Dedifferentiated amniotic fluid mesenchymal stem cell (primary cell): Measurements from ENCODE around the gene FASTKD2.

Source experiments
- DNase-seq: peaks from one replicate; pipeline ENCODE4 v3.0.0-alpha.2; 2016; ENCODE audit errors: extremely low spot score

Gene FASTKD2

DNA sequence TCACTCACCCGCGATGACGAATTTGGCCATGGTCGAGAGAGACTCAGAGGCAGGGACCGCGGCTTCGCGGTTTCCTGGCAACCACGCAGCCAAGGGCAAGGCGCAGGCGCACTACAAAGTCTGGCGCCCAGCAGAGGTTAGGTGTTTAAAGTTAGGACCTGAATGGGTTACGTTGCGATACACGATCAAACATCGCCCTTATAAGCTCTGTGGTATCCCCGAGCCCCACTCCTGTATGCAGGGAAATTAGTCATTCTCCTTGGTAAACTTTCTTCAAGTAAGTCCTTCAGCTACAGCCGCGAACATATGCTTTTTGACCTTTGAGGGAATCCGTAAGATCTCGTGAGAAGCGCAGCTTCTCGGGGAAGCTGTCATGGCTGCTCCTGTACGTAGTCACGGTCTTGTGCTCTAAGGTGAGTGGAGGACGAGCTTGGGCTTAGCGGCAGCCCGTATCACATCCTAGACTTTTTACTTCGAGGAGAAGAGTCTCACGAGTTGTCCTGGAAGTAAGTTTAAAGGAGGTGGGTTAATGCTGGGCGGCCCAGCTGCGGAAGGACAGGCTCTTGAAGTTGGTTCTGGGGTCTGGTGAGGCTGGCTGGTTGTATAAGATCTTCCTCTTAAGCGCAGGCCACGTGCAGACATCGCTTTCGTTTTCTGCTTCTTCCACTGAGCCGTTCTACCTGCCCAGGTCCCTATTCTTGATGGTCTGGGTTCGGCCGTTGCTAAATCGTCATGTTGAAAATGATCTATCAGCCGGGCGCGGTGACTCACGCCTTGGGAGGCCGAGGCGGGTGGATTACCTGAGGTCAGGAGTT, at the start of gene FASTKD2, which contains the start of gene MDH1B:
FASTKD2 (plus strand) TSS at position 365 of the 815 bp plus-strand sequence. CDS start 1,088 bp downstream, outside the sequence.
MDH1B (minus strand) TSS at position 87 of the 815 bp plus-strand sequence; CDS start at position 30, 57 bp downstream.
- DNase-seq: peak; percentile 93

DNA sequence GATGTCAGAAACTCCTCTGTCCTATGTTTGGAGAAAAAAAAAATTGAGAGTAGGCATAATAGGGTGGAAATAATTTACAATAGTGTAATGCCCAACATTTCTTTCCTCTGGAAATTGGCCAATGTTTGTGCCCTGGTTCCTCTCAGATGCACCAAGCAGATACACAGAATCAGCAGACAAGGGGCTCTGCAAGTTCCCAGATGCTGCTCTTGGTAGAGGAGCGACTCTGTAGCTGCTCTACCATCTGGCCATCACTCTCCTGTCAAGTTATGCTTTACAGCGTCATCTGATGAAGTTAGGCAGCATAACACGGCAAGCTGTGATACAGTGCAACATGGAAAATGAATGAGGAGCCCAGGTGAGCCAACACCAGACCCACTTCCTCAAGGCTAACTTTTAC, 48.8 kb upstream of the FASTKD2 start:
- no peak for DNase-seq

DNA sequence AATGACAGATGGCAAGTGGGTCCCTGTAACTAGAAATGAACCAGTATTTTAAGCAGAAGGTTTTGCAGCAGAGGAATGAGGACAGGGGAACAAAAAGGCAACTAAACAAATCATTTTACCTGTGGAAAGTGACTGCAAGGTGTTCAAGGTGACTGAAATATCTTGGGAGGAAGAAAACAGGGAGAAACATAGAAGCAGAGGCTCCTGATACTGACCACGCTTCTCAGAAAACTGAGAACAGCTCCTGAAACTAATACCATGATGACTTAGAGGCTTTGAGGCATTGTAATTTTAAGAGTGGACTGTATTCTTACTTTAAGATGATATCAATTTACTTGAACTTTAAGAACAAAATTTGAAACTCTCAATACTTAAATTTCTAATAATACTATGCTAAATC, 47.1 kb upstream of the FASTKD2 start, which contains the start of gene DYTN:
DYTN (minus strand) TSS at position 101 of the 400 bp plus-strand sequence. CDS start 117 bp downstream, outside the sequence.
- DNase-seq: no peak

DNA sequence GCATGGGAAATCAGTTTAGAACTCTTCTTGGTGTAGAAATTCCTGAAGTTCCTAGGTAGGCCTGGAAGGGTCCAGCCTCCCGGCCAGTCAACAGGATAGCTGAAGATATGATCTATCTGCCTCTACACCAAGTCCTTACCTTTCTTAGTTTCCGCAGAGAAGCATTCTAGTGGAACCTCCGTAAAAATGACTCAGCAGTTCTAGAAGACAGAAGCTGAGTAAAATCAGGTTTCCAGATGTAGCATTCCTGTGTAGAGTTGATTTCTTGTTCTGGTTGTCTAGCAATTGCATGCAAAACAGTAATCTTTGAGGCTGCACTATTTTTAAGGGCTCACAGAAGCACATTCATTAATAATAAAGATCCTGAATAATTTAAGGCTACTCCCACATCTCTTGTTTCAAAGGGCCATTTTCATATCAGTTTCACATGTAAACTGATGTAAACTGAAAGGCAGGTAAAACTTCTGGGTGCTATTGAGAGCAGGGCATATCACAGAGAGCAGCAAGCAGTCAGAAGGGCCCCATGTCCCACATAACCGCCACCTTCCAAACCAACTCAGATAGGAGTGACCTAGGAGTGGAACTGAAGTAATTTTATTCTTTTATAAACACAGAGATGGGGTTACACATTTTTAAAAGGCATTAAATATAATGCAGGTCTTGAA, 44.0 kb upstream of the FASTKD2 start:
- DNase-seq: no peak

DNA sequence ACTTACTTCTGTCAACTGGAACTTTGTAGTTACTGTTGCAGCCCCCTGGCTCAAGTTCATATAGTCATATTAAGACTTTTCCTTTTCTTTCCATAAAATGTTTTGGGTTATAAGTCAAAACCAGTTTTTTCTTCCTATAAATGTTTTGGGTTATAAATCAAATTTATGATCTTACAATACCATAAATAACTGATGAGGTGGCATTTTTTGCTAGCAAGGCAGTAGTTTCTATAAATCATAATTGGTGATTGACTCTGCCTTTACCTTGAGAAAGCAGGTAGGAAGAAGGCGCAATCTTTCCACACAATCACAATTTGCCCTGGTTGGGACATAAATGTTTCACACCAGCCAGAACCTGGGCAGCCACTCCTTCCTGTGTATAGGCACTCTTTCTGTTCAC, 42.1 kb upstream of the FASTKD2 start:
- DNase-seq: no peak

DNA sequence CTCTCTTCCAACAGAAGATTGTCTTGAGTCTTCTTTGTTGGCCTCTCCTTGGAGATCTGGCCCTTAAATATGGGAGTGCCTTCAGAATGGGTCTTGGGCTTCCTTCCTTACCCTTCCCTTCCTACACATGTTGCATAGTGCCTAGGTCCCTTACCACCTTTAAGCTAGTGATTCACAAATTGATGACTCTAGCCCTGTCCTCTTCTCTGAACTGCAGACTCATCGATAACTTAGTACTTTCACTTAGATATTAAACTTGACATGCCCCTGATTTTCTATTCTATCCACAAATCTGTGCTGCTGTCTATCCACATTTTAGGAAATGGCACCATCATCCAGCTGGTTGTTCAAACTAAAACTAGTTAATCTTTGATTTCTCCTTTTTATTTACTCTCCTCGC, 38.1 kb upstream of the FASTKD2 start:
- no peak for DNase-seq

DNA sequence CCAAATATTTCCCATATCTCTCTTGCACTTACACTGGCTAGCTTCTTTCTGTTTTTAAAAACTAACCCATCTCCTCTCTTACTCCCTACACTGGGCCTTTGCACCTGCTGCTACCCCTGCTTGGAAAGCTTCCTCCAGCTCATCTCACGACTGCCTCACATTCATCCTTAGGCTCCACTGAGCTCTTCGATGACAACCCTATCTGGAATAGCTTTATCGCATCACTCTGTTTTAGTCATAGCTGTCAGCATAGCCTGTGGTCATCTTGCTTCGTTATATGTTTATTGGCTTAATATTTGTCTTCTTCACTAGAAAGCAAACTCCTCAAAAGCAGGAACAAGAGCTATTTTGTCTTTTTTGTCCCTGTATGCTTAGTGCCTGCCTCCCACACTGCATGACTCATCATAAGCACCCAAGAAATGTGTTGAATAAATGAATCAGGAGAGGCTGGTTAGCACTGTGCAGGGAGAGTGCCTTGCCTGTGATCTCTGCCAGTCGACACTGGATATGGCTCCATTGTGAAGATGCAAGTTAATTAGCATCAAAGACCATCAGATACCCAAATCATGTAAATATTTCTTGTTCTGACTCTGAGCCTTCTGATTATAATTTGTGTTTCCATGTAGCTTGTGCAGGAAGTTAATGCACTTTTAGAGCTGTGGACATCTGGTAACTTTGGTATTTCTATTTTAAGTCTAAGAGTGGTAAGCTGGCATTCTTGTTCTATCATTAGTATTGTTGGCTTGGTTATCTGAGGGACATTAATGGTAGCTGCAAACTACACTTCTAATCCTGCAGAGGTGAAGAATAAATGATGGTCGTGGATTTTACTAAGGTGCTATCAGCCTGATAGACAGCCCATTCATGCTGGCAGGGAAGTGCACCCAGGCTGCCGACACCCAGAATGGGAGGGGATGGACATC, 36.9 kb upstream of the FASTKD2 start:
- no peak for DNase-seq

DNA sequence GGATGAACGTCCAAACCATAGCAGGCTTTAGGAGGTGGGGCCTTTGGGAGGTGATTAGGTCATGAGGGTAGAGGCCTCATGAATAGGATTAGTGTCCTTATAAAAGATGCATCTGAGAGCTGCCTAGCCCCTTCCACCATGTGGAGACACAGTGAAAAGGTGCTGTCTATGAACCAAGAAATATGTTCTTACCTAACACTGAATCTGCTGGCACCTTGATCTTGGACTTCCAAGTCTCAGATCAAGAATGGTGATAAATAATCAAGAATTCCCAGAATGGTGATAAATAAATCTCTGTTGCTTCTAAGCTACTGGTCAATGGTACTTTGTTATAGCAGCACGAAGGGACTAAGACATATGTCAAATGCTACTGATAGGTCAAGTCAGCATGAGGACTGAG, 32.1 kb upstream of the FASTKD2 start:
- no peak for DNase-seq

DNA sequence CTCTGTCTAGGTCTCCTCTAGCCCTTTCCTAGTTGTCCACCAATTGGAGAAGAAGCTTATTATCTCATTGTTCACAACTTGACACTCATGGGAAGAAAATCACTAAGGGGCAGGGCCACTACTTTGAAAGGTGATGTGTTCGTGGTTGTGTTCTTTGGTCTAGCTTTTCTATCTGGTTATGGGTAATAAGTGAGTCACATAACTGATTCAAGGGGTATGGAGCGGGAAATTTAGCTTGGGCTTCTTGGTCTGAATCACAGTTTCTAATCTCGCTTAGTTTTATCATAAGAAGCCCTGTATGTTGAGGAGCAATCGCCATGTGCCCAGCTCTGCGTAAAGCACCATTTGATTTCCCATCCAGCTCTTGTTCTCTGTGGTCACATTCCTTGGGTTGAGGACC, 28.5 kb upstream of the FASTKD2 start:
- no peak for DNase-seq

DNA sequence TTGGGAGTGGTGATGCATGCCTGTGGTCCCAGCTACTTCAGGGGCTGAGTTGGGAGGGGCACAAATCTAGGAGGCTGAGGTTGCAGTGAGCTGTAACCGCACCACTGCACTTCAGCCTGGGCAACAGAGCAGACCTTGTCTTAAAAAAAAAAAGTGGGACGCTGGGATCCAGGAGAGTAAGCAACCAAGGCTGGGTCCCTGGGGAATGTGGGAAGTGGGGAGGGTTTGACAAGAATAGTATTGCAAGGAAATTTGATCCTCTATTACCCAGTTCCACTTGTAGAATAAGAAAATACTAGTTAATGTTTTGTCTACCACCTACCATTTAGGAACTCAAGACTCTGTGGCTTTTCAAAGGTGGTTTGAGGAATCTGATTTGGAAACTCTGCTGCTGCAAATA, 26.1 kb upstream of the FASTKD2 start:
- DNase-seq: no peak

DNA sequence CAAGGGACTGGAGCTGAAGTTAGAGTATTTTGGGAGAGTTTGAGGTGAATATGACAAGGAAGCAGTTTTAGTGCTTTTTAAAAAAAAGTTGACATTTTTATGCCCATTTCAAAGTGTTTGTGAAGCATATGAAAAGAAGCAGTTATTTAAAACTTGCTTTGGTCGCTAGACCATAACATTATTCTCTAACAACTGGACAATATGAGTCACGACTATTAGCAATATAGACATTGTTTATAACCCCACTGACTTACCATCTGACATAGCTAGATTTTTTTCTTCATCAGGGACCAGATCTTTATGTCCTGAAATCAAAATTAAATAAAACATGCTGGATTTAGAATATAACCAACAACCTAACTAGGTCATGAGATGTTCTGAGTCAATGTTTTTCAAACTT, 24.6 kb upstream of the FASTKD2 start:
- no peak for DNase-seq

DNA sequence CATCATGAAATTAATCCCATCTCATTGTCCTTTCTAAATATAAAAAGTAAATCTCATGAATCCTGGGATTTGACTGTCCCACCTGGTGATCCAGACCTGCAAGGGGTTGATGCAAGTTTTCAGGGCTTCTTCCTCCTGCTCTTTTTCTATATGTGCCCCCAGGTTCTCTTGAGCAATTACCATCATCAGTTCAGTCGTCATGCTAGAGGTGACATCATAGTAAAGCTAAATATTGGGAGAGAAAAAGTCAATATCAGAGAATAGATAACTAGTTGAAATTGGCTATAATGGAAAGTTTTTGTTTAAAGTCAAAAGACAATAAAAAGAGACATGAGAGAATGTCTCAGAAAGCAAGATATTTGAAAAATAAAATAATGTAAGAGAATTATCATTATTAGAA, 8.6 kb upstream of the FASTKD2 start:
- no peak for DNase-seq

DNA sequence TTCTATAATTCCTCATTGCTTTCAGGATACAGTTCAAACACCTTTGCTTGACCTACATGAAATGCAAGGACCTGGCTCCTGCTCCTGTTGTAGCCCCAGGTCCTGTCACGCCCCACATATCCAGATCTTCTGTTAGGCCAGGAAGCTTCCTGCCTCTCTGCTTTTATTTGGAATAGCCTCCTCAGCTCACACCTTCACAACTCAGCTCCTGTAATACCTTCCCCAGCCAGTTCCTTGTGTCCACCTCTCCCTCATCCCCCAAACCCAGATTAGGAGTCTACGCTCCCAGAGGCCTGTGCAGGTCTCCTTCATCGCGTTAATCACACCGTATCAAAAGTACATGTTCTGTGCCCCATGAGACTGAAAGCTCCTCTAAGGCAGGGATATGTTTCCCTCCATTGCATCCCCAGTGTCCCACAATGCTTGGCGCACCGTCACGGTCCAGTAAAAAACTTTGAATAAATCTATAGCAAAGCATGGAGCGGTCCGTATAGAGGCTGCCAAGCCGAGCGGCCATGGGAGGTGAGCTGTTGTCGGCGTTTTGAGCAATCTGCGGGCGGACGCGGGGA, 649 bp upstream of the FASTKD2 start:
- no peak for DNase-seq

DNA sequence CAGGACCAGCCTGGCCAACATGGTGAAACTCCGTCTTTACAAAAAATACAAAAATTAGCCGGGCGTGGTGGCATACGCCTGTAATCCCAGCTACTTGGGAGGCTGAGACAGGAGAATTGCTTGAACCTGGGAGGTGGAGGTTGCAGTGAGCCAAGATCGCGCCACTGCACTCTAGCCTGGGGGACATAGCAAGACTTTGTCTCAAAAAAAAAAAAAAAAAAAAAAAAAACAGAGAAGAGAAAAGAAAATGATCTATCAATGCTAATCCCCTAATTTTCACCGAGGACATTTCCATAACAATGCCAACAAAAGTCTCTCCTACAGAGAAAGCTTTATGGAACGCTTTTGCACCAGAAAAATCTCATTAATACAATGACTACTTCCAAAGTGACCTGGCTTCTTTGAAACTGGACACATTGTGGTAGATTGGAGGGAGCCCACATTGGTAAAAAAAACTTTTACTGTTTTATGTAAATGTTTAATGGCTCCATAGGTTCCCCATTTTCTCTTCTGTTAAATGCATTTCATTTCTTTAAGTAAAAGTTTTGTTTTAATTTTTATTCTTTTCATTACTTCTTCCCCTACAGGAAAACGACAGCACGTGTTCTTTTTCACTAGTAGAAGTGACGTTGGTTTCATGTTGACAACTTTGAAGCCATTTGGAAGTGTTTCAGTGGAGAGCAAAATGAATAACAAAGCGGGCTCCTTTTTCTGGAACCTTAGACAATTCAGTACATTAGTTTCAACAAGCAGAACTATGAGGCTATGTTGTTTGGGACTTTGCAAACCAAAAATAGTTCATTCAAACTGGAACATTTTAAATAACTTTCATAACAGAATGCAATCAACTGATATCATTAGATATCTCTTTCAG, 888 bp downstream of the FASTKD2 start:
- DNase-seq: no peak

DNA sequence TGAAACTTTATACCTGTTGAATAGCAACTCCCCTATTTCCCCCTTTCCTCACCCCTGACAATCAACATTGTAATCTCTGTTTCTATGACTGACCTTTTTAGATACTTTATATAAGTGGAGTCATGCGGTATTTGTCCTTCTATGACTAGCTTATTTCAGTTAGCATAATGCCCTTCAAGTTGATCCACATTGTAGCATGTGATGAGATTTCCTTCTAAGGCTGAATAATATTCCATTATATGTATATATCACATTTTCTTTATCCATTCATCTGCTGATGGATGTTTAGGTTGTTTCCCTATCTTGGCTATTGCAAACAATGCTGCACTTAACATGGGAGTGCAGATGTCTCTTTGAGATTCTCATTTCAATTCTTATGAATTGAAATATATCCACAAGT, 9.5 kb downstream of the FASTKD2 start:
- no peak for DNase-seq

DNA sequence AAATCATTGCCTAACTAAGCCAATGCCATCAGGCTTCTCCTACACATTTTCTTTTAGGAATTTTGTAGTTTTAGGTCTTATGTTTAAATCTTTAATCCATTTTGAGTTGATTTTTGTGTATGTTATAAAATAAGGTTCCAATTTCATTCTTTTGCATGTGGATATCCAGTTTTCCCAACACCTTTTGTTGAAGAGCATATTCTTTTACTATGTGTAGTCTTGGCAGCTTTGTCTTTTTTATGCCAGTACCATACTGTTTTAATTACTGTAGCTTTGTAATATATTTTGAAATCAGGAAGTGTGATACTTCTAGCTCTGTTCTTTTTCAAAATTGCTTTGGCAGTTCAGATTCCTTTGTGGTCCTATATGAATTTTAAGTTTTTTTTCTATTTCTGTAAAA, 11.0 kb downstream of the FASTKD2 start:
- no peak for DNase-seq

DNA sequence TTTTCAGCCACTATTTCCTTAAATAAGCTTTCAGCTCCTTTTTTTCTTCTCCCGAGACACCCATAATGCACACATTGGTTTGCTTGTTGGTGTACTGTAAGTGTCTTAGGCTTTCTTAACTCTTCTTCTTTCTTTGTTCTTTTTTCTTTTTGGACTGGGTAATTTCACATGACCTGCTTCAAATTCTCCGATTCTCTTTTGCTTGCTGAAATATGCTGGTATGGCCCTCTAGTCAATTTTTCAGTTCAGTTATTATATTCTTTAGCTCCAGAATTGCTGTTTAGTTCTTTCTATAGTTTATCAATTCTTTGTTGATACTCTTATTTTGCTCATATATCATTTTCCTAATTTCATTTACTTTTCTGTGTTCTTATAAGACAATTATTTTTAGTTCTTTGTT, 15.3 kb downstream of the FASTKD2 start:
- no peak for DNase-seq

DNA sequence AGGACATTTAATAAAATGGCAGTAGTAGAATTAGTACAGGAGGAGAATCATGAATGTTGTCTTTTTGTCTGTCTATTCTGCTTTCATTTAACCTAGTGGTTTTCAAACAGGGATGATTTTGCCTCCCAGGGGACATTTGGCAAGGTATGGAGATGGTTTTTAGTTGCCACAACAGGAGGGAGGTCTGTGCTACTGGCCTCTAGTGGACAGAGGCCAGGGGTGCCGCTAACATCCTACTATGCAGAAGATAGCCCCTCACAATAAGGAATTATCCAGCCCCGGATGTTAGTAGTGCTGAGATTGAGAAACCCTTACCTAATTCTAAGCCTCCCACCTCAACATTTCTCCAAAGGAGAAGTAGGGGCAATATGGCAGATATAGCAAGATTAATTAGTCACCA, 18.3 kb downstream of the FASTKD2 start:
- DNase-seq: no peak

DNA sequence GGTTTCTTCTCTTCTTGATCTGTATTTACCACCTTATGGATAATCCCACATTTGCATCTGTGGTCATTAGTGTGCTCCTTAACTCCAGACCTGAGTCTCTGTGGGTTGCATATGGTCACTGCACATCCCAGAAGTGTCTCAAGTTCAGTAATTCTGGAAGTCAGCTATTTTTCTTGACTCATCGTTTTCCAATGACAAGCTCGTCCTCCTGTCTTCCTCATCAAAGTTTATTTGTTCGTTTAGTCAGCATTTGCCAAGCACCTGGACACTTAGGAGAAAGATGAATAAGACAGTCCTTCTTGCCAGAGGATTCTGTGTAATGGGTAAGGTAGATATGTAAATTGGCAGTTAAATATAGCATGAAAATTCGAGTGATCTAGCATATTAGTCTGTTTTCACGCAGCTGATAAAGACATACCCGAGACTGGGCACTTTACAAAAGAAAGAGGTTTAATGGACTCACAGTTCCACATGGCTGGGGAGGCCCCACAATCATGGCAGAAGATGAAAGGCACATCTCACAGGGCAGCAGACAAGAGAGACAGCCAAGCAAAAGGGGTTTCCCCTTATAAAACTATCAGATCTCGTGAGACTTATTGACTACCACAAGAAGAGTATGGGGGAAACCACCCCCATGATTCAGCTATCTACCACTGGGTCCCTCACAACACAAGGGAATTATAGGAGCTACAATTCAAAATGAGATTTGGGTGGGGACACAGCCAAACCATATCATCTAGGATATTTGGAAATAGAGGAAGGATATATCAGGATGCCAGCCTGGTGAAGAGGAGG, 19.4 kb downstream of the FASTKD2 start:
- DNase-seq: no peak
